ENCODE measurements around the gene NGDN.

DNA sequence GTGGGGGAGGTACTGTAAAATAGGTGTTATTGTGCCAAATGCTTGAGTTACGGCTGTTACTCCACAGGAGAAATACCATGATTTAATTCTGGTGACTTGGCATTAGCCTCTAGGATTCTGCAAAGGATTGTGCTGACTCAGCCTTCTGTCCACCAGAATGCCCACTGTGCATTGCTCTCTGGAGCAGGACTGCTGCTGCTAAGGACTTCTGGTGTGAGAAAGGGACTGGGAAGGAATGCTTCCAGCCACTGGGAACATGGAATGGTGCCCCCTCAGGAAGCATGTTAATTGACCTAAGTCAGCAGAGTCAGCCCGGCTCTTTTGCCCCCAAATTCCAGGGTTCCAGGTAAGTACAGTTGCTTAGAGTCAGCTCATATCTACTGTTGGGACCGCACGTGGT, 49.2 kb downstream of the NGDN start:
- TF ChIP-seq, protein P1, sequence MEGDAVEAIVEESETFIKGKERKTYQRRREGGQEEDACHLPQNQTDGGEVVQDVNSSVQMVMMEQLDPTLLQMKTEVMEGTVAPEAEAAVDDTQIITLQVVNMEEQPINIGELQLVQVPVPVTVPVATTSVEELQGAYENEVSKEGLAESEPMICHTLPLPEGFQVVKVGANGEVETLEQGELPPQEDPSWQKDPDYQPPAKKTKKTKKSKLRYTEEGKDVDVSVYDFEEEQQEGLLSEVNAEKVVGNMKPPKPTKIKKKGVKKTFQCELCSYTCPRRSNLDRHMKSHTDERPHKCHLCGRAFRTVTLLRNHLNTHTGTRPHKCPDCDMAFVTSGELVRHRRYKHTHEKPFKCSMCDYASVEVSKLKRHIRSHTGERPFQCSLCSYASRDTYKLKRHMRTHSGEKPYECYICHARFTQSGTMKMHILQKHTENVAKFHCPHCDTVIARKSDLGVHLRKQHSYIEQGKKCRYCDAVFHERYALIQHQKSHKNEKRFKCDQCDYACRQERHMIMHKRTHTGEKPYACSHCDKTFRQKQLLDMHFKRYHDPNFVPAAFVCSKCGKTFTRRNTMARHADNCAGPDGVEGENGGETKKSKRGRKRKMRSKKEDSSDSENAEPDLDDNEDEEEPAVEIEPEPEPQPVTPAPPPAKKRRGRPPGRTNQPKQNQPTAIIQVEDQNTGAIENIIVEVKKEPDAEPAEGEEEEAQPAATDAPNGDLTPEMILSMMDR (IDR thresholded peaks at IDR 0.05) = no peak
- no peak for TF ChIP-seq POLR2A (IDR thresholded peaks at IDR 0.05)

Measured in heart left ventricle (tissue), 13 donors.